Head of caudate nucleus (tissue), 42 donors: ENCODE measurements around the gene LGR6.
A peak's percentile ranks its signal among the peaks of the same experiment; 100 is the strongest.
"Not testable (repeated sequence)": the region's sequence is repeated elsewhere in the genome, so short reads cannot be mapped to it uniquely, and the experiment has no call there.

Experiments used
- DNase-seq, 42 donors: peaks; one replicate each; pipeline versions ENCODE4 v3.0.0 to v3.0.0-alpha.2; 2020 to 2021; ENCODE audit warnings: mixed read lengths in 7 of 42
- intact Hi-C: fragments of 100-400 bp; cut with DNase I; formaldehyde crosslinking; loops from one replicate; pipeline ENCODE4 v1.15.0; 2022

LGR6 gene

DNA sequence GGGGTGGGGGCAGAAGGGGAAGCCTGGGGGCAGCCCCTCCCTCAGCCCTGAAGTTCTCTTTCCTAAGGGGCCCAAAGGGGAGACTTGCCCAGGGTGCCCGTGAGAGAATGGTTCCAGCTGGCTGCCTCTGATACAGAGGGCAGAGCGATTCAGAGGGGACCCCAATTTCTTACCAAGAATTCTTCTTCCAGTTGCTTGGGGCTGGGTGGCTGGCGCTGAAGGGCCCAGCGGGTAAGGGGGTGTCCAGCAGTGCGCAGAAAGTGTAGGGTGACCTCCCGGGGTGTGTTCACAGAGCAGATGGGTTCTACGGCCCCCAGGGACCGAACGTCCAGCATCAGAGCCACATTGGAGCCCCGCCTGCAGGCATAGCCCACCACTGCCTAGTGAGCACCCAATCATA is 35.7 kb upstream of the LGR6 start:
- DNase-seq, result no peak
- intact Hi-C loops, result no loop called here

GRCh38 chr1:202158810-202159533 is 34.6 kb upstream of the LGR6 start:
- no peak for DNase-seq

DNA sequence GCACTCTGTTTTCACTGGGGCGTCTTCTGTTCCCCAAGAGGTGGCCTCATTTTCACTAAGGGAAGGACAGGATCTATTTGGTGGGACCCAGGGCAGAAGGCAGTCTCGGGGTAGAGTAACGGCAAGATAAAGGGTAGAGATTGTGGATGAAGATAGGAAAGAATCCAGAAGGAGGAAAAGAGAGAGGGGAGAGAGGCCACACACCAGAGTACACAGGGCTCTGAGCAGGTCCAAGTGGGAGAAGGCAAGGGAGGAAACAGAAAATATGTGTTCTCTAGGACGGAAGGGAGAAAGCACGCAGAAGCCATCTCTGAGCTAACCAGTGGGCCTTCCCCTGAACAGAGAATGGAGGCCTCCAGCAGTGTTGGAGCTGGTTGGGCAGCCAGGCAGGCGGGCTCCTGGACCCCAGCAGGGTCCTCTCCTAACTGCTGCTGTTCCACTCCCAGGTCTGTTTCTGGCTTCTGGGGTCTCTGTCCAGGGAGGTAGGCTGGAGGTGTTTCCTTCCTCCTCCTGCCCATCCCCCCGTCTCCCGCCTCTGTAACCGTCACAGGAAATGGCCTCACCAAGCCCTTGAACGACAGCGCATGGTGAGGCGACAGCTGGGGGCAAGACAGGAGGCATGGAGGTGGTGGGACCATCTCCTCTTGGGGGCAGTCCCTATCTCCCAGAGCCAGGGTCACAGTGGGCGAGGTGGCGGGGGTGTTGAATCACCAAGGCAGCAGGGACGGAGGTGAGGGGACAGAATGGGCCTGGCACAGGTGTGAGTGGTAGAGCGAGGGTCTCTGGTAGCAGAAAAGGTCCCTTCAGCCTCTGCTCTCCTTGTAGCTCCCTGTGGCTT is 33.8 kb upstream of the LGR6 start:
- DNase-seq, result peak in 1 of 42 donors; percentile 48
- intact Hi-C loops, result no loop called here

More at GRCh38 chr1:202158810-202159533, 34.6 kb upstream of the LGR6 start:
- intact Hi-C loops, result no loop called here

DNA sequence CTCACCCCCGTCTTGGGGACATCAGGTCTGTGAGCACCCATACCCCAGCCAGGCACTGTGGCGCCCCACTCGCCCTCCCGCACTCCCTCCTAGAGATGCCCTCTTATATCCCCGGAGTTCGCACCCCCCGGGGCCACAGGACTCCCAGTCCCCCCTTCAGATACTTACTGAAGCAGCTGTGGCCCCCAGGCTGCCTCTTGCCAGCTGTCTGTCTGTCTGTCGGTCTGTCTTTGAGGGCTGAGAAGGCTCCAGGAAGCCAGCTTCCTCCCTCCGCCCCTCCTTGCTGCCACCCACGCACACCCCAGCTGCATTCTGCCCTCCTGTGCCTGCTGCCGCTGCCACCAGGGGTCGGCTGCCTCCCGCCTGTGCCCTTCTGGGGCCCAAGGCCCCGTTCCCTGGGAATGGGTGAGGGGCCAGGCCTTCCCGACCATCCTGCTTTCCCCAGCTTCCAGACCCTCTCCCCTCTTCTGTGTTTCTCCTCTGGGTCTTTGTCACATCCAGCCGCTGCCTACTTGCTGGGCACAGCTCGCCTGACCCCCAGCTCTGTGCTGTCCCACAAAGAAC is 33.1 kb upstream of the LGR6 start, which contains the start of gene PTPN7:
Gene PTPN7 (minus strand): TSS at position 226 of the 564 bp plus-strand sequence. CDS start 1,200 bp downstream, outside the sequence.
- peak in 32 of 42 donors; percentile 17 to 81 (median 61) for DNase-seq
- intact Hi-C loops, result no loop called here

- intact Hi-C loops, result no loop called here
- peak in 22 of 42 donors; percentile 21 to 77 (median 50) for DNase-seq
Observed at GRCh38 chr1:202161151-202162046, 32.2 kb upstream of the LGR6 start.

GRCh38 chr1:202162047-202162417 is 31.6 kb upstream of the LGR6 start:
- intact Hi-C loops, result no loop called here
- DNase-seq, result no peak

GRCh38 chr1:202162418-202163280 is 30.9 kb upstream of the LGR6 start:
- peak in 10 of 42 donors; percentile 26 to 69 (median 52) for DNase-seq
- intact Hi-C loops, result no loop called here

- DNase-seq, result no peak
- intact Hi-C loops, result no loop called here
Observed at GRCh38 chr1:202163281-202164270, 30.0 kb upstream of the LGR6 start.

- DNase-seq, result no peak
- intact Hi-C loops, result no loop called here
Observed at GRCh38 chr1:202164271-202165037, 29.1 kb upstream of the LGR6 start.

DNA sequence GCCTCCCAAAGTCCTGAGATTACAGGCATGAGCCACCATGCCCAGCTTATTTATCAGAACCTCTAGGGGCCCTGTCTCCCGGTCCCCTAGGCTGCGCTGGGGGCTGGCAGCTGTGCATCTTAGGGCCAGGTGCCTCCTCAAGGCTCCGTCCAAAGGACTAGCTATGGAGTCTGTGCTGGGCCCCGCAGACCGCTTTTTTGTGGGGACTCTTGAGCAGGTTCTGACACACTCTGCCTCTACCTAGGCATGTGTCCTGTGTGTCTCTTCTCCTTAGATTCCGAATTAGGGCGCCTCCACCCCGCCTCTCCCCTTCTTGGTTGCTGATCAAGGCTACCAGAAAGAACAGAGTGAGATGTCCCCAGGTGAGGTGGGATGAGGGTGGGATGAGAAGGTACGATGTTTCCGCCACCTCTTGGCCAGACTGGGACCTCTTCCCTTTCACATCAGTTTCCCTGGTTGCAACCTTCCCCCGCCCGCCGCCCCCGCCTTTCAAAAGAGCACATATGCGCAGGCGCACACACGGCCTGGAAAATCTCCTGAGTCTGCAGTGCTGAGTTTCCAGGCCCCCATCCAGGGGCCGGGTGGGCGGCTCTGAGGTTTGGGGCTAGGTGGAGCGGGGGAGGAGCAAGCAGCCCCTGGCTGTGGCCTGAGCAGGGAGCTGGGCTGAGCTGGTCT is 28.2 kb upstream of the LGR6 start:
- intact Hi-C loops, result no loop called here

DNA sequence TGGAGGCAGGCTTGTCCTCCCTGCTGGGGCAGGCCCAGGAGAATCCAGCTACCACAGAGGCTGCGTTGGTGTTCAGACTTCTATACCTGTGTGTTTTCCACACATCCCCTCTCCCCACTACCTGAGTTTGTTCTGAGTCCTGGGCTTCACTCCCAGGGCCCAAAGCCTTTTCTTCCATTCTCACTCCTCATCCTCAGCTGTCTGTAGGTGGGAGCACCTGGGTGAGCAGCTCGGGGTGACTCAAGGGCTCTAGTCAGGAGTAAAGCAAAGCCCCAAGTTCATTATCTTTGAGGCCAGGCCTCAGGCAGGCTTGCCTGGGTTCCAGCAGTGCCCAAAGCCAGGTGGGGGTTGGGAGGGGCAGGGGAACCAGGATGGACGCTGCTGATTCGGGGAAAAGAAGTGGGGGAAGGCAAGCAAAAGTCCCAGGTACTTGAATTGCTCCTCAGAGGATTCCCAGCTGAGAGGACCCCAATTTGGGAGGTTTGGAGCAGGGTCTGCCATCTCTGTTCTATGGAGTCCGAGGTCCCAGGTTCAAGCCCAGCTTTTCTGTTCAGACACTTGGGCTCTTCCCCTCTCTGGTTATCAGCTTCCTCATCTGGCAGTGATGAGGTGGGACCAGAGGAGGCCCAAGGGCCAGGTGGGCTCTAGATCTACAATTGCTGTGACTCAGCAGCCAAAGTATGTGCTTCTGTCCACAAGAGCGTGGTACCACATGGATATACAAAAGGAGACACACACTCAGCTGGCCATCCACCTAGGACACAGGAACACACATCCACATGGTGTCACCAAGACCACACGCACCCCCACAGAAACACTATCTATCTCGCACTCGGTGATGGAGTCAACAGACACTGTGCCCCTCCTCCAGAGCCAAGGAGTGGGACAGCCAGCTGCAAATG is 27.4 kb upstream of the LGR6 start:
- intact Hi-C loops, result no loop called here
- DNase-seq, result peak in 2 of 42 donors; percentile 20 to 40

More for the DNA sequence above, 28.2 kb upstream of the LGR6 start:
- DNase-seq, result peak; percentile 32 to 86 (median 70)

DNA sequence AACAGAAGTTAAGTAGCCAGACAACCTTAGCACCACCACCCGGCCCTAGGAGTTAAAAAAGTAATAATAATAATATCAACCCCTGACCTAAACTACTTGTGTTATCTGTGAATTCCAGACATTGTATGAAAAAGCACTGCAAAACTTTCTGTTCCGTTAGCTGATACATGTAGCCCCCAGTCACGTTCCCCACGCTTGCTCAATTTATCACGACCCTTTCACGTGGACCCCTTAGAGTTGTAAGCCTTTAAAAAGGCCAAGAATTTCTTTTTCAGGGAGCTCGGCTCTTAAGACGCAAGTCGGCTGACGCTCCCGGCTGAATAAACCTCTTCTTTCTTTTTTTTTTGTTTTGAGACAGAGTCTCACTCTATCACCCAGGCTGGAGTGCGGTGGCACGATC is 26.5 kb upstream of the LGR6 start:
- DNase-seq, intact Hi-C loops: not testable (repeated sequence)

DNA sequence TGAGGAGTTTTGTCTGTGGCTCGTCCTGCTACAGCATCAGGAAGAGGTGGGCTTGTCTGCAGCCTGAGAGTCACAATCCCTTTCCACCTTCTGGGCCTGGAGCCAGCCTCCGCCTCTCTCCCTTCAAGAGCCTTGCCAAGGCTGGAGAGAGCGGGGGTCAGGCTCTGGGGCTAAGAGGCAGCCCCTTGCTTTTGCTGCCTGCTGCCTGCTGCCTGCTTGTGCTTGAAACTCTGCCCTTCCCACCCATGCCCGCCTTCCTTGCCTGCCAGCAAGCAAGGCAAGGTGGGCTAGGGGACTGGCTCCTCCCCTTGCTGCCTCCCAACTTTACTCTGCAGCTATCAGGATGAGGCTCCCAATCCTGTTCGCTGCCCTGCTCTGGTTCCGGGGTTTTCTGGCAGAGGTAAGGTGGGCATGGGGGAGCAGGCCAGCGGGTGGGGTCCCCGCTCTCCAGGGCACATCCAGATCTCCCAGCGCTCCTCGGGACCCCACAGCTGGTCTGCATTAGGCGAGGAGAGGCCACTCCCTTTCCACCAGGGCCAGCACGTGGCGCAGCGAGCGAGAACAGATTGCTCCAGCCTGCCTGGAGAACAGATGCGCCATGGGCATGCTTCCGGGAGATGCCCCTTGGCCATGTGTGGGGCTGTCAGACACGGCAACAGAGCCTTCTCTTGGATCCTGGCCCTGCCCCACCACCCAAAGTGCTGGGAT is 25.7 kb upstream of the LGR6 start:
- intact Hi-C loops, result no loop called here
- no peak for DNase-seq

GRCh38 chr1:202168861-202169260 is 24.7 kb upstream of the LGR6 start:
- DNase-seq, result no peak
- intact Hi-C loops, result no loop called here
